K562 (cell line): ENCODE measurements around the gene CTRL. TPM values are rescaled to one million over a fixed set of nuclear protein-coding genes. Genes with fewer than 3 reads are reported as not detected.

ENCODE experiments used
- ATAC-seq: fragments of 200-7000 bp; cut with Tn5 transposase; 3 replicates; pipeline ENCODE4 v1.9.1; 2020; ENCODE audit warnings: moderate library complexity
- BruUV-seq: library from RNA; stranded (reverse); fragments of 400-500 nt; replicated peaks from 2 replicates; lab custom pipeline; 2021; lab: Mats Ljungman, UMichigan
- CTCF ChIA-PET: fragments of 300-600 bp; formaldehyde crosslinking; extraction: SDS; loops from one replicate; lab custom pipeline; 2021; ENCODE audit warnings: low intra/inter-chr PET ratio; lab: Yijun Ruan, JAX
- POLR2A ChIA-PET: fragments of 300-600, 350-650 bp; sonication (Branson Sonifier 250); formaldehyde crosslinking; extraction: SDS; loops from one replicate; lab custom pipeline; 2021; ENCODE audit warnings: antibody characterized with exemption, inconsistent platforms; lab: Yijun Ruan, JAX
- DNase-seq, 4 experiments: peaks; one replicate each; pipeline versions ENCODE4 v3.0.0 to v3.0.0-alpha.2; 2011 to 2018; ENCODE audit warnings: low spot score in 3 of 4, mixed read lengths in 3 of 4; ENCODE audit errors: extremely low read depth in 1 of 4
- FAIRE-seq: peaks from 2 replicates; lab custom pipeline; 2011; peaks lifted over from hg19 to GRCh38; lab: Jason Lieb, UNC
- H2AFZ ChIP-seq: 2 replicates; pipeline ENCODE4 v1.6.0; 2011; ENCODE audit warnings: low read depth, low read length, control low read depth, inconsistent platforms
- H3K27ac ChIP-seq: fragments of 200-600 bp; 3 replicates; pipeline ENCODE4 v1.8.0; 2011; ENCODE audit warnings: low read depth, mild to moderate bottlenecking, control low read depth, inconsistent platforms, low read length, moderate library complexity, mixed read lengths; ENCODE audit errors: extremely low read depth
- H3K27me3 ChIP-seq, 2 experiments: fragments of 300-600 bp in 1 of 2; 2 replicates in 1 of 2; 3 replicates in 1 of 2; pipeline versions ENCODE4 v1.6.0 to v1.8.0; 2011; ENCODE audit warnings: inconsistent platforms in 2 of 2, low read length in 2 of 2, mild to moderate bottlenecking in 1 of 2, mixed read lengths in 1 of 2, moderate library complexity in 1 of 2; ENCODE audit not compliant: control insufficient read depth in 2 of 2, insufficient read depth in 2 of 2
- H3K36me3 ChIP-seq: fragments of 300-600 bp; 3 replicates; pipeline ENCODE4 v1.8.0; 2011; ENCODE audit warnings: mild to moderate bottlenecking, low read length, inconsistent platforms; ENCODE audit not compliant: control insufficient read depth, insufficient read depth
- H3K4me1 ChIP-seq, 2 experiments: fragments of 200-600 bp in 1 of 2; replicated peaks in 1 of 2; 2 replicates in 1 of 2; 3 replicates in 1 of 2; pipeline versions ENCODE4 v1.5.1 to v1.8.0; 2011; ENCODE audit warnings: inconsistent platforms in 2 of 2, low read length in 2 of 2, mild to moderate bottlenecking in 1 of 2, mixed read lengths in 1 of 2, moderate library complexity in 1 of 2; ENCODE audit not compliant: control insufficient read depth in 2 of 2, insufficient read depth in 2 of 2
- H3K4me2 ChIP-seq: 2 replicates; pipeline ENCODE4 v1.6.1; 2011; ENCODE audit warnings: low read length, control low read depth, inconsistent platforms, mixed read lengths; ENCODE audit not compliant: insufficient read depth
- H3K4me3 ChIP-seq: fragments of 200-600 bp; sonication (generic), shearing (Covaris generic); 2 replicates; pipeline ENCODE4 v1.5.1; 2016; ENCODE audit warnings: control low read depth, inconsistent platforms
- H3K79me2 ChIP-seq: fragments of 200-600 bp; 3 replicates; pipeline ENCODE4 v1.8.0; 2011; ENCODE audit warnings: low read length, inconsistent platforms; ENCODE audit not compliant: control insufficient read depth, insufficient read depth
- H3K9ac ChIP-seq, 2 experiments: 2 replicates each; pipeline versions ENCODE4 v1.6.0 to v1.6.1; 2011; ENCODE audit warnings: low read depth in 2 of 2, low read length in 2 of 2, control low read depth in 1 of 2, inconsistent platforms in 1 of 2, mild to moderate bottlenecking in 1 of 2, mixed read lengths in 1 of 2; ENCODE audit not compliant: insufficient read depth in 1 of 2
- H3K9me1 ChIP-seq: one replicate; pipeline ENCODE4 v1.6.0; 2011; ENCODE audit warnings: inconsistent platforms, mild to moderate bottlenecking, low read length, moderate library complexity; ENCODE audit not compliant: control insufficient read depth, insufficient read depth
- H3K9me3 ChIP-seq: replicated peaks from 2 replicates; pipeline ENCODE4 v1.5.1; 2011; ENCODE audit warnings: low read depth, low read length, inconsistent platforms; ENCODE audit not compliant: control insufficient read depth, insufficient read depth
- H4K20me1 ChIP-seq: replicated peaks from 2 replicates; pipeline ENCODE4 v1.6.1; 2011; ENCODE audit warnings: low read length, inconsistent platforms, mixed read lengths; ENCODE audit not compliant: control insufficient read depth, insufficient read depth
- DLX4 ChIP-seq: fragments of 250-450 bp; sonication (Bioruptor Pico); IDR thresholded peaks from 2 replicates; pipeline ENCODE4 v1.6.1; 2021; ENCODE audit warnings: mild to moderate bottlenecking
- EP400 ChIP-seq: fragments of 450-650 bp; IDR thresholded peaks from 2 replicates; pipeline ENCODE4 v1.6.1; 2017; ENCODE audit warnings: antibody characterized with exemption, mild to moderate bottlenecking, moderate library complexity
- ESRRA ChIP-seq: fragments of 450-650 bp; IDR thresholded peaks from 2 replicates; pipeline ENCODE4 v1.6.1; 2014; ENCODE audit warnings: low read depth, mild to moderate bottlenecking, moderate library complexity, borderline replicate concordance
- FOXP4 ChIP-seq: sonication (generic); formaldehyde crosslinking; IDR thresholded peaks from 2 replicates; pipeline ENCODE4 v1.8.0; 2022; ENCODE audit warnings: mild to moderate bottlenecking, missing genetic modification reagents, borderline replicate concordance
- HIVEP1 ChIP-seq: fragments of 250-450 bp; sonication (Bioruptor Pico); IDR thresholded peaks from 2 replicates; pipeline ENCODE4 v1.4.0; 2020; ENCODE audit warnings: mild to moderate bottlenecking
- HNRNPLL ChIP-seq: fragments of 200-400 bp; formaldehyde crosslinking; IDR thresholded peaks from 2 replicates; pipeline ENCODE4 v1.6.1; 2017; ENCODE audit warnings: low read length, low read depth, mild to moderate bottlenecking; ENCODE audit not compliant: poor library complexity, severe bottlenecking
- KHSRP ChIP-seq: fragments of 450-650 bp; IDR thresholded peaks from 2 replicates; pipeline ENCODE4 v1.6.1; 2017
- NFE2 ChIP-seq: IDR thresholded peaks from 2 replicates; pipeline ENCODE4 v1.6.1; 2014; ENCODE audit warnings: antibody characterized with exemption, low read depth
- NFRKB ChIP-seq: fragments of 450-650 bp; IDR thresholded peaks from 2 replicates; pipeline ENCODE4 v1.6.1; 2016; ENCODE audit warnings: low read depth
- POLR2A ChIP-seq: fragments of 450-650 bp; conservative IDR thresholded peaks from 2 replicates; pipeline ENCODE4 v1.6.1; 2016
- RAD21 ChIP-seq, 2 experiments: fragments of 250-450 bp in 1 of 2; fragments of 450-650 bp in 1 of 2; sonication (Bioruptor Pico) in 1 of 2; formaldehyde crosslinking in 1 of 2; IDR thresholded peaks in 1 of 2; conservative IDR thresholded peaks in 1 of 2; 2 replicates each; pipeline versions ENCODE4 v1.4.0 to v1.8.0; 2020 to 2022; ENCODE audit warnings: mild to moderate bottlenecking in 2 of 2, moderate library complexity in 1 of 2
- SP1 ChIP-seq: sonication (generic); formaldehyde crosslinking; IDR thresholded peaks from 2 replicates; pipeline ENCODE4 v1.8.1; 2022; ENCODE audit warnings: mild to moderate bottlenecking, missing genetic modification reagents
- TBL1XR1 ChIP-seq, 2 experiments: IDR thresholded peaks; 2 replicates each; pipeline ENCODE4 v1.6.1; 2012; ENCODE audit warnings: improper control_type of control experiment in 2 of 2, low read length in 2 of 2, mild to moderate bottlenecking in 1 of 2
- TFAM ChIP-seq: fragments of 250-450 bp; sonication (Bioruptor Pico); conservative IDR thresholded peaks from 2 replicates; pipeline ENCODE4 v1.5.0; 2021; ENCODE audit warnings: mild to moderate bottlenecking, moderate library complexity
- ZNF282 ChIP-seq: sonication (generic); formaldehyde crosslinking; IDR thresholded peaks from 2 replicates; pipeline ENCODE4 v1.8.1; 2023; ENCODE audit warnings: missing genetic modification reagents
- ZNF583 ChIP-seq: fragments of 250-450 bp; sonication (Bioruptor Pico); IDR thresholded peaks from 2 replicates; pipeline ENCODE4 v1.4.0; 2020
- ZZZ3 ChIP-seq: fragments of 450-650 bp; IDR thresholded peaks from 2 replicates; pipeline ENCODE4 v1.6.1; 2016; ENCODE audit warnings: antibody characterized with exemption, mild to moderate bottlenecking, moderate library complexity
- WGBS: fragments of 100-300 bp; shearing (Covaris generic); methylation state at CpG from one replicate; pipeline ENCODE4 v1.1.6; 2016; ENCODE audit warnings: low coverage, mixed read lengths; ENCODE audit not compliant: insufficient coverage; ENCODE audit errors: missing lambda C conversion rate; 5-methylcytosine and 5-hydroxymethylcytosine counted together
- in situ Hi-C: fragments of 300-500 bp; cut with MboI; formaldehyde crosslinking; loops from 4 replicates; pipeline ENCODE4 v1.15.0; 2018; ENCODE audit warnings: inconsistent platforms, mixed read lengths
- intact Hi-C: fragments of 100-400 bp; cut with micrococcal nuclease; formaldehyde crosslinking; loops from 2 replicates; pipeline ENCODE4 v1.14.2; 2022
- polyA plus RNA-seq, 8 experiments: library from polyadenylated mRNA; depleted of rRNA in 4 of 8; stranded (reverse) in 5 of 8; unstranded in 3 of 8; fragments of >200 nt; fragmentation: Nextera tagmentation in 2 of 8; fragmentation: Illumina TruSeq in 1 of 8; extraction: Ambion mirVana in 2 of 8; extraction: Trizol in 1 of 8; gene quantifications; 2 replicates each; pipeline versions ENCODE4 v1.2.1 to v1.2.3, GENCODE V29; 2011 to 2014; ENCODE audit warnings: inconsistent platforms in 1 of 8, missing spikeins in 1 of 8
- total RNA-seq, 7 experiments: library from RNA; depleted of rRNA in 6 of 7; stranded (reverse); fragments of >200 nt in 6 of 7; fragmentation: Illumina TruSeq in 2 of 7; extraction: Trizol in 2 of 7; gene quantifications; 2 replicates each; pipeline versions ENCODE4 v1.2.1 to v1.2.3, GENCODE V29; 2011 to 2021; ENCODE audit warnings: low replicate concordance in 1 of 7

CTRL gene
- total and polyA plus RNA-seq, 9 of the 15 experiments (the other 6 are each of a cell fraction or from before 2014, with no cell fraction given) = 1.4 to 5.6 (median 2.5) TPM

- TF ChIP-seq HNRNPLL = peak; percentile 39
- no peak for TF ChIP-seq POLR2A
- 0 out of 2 replicates have a peak, but pooled peaks have one; percentile 3 for TF ChIP-seq EP400
- no peak for TF ChIP-seq NFE2
- peak; percentile 49; the same call in 1 of the 2 replicates for TF ChIP-seq SP1 (CRISPR knock-in tag)
- no peak for TF ChIP-seq RAD21 (CRISPR knock-in tag; conservative IDR thresholded peaks at IDR 0.05 in 1 of 2, IDR thresholded peaks at IDR 0.05 in 1 of 2)
- no peak for TF ChIP-seq HIVEP1 (CRISPR knock-in tag)
- no peak for TF ChIP-seq DLX4 (CRISPR knock-in tag)
Measured at GRCh38 chr16:67893743-67894399, 37.8 kb downstream of the CTRL start (continued).

GRCh38 chr16:67892899-67893742 is 38.5 kb downstream of the CTRL start, which contains the start of gene PSKH1:
PSKH1 (plus strand) TSS chr16:67893254; CDS start chr16:67908750, 15,496 bp downstream.
- BruUV-seq = no TSS peak
- 0 out of 2 replicates have a peak, but pooled peaks cover 7% of the 10 kb centered on the region for H4K20me1 ChIP-seq
- no peaks in the 10 kb centered on the region for H3K9me1 ChIP-seq
- peaks cover 47% of the 10 kb centered on the region for H3K79me2 ChIP-seq
- intact Hi-C loops (loop anchor here (2.0 kb wide), 1 partner anchor 46 kb away; the partner anchor contains the start of genes CENPT and NUTF2), in situ Hi-C loops (no loop called here)
- POLR2A ChIA-PET = interaction anchor here (0.6 to 1.6 kb wide), 5 partner anchors 12 to 41 kb away, joined by 3 to 5 read pairs (median 3); partner anchors contain the start of gene CTRL
- DNase-seq (peak; percentile 97 to 99 (median 97)), ATAC-seq (peak; percentile 95), FAIRE-seq (peak; percentile 89)
- 0% methylated on average over 49 of the region's 90 CpGs for WGBS
- H3K27ac ChIP-seq = peak within 1 kb of the TSS; percentile 91
- peak within 1 kb of the TSS; percentile 95 for H3K4me3 ChIP-seq
- H3K9ac ChIP-seq = peak within 1 kb of the TSS; percentile 95 to 100
- peak within 1 kb of the TSS; percentile 86 for H2AFZ ChIP-seq
- H3K9me3 ChIP-seq = no peaks in the 10 kb centered on the region
- 0 out of 3 replicates have a peak, but pooled peaks cover 3% of the 10 kb centered on the region for H3K36me3 ChIP-seq
- peaks cover 8 to 26% of the 10 kb centered on the region in 2 experiments; a peak in 4 of 5 replicates for H3K4me1 ChIP-seq
- H3K27me3 ChIP-seq = no peaks in the 10 kb centered on the region
- CTCF ChIA-PET = interaction anchor here (0.8 kb wide), 1 partner anchor 77 kb away, joined by 3 read pairs; no protein-coding TSS in a partner anchor
- H3K4me2 ChIP-seq = peak within 1 kb of the TSS; percentile 92
- TF ChIP-seq ESRRA (peak; percentile 49; the same call in 1 of the 2 replicates), KHSRP (peak; percentile 39; the same call in 1 of the 2 replicates), ZNF583 (CRISPR knock-in tag) (peak; percentile 11; the same call in 1 of the 2 replicates), TFAM (CRISPR knock-in tag) (no peak), ZZZ3 (no peak), TBL1XR1 (IDR thresholded peaks at IDR 0.05; ENCODE audit: low read length in 2 of 2) (peak in 1 of 2 experiments; percentile 51; a peak in 1 of 4 replicates), ZNF282 (0 out of 2 replicates have a peak, but pooled peaks have one; percentile 54), NFRKB (peak; percentile 28; the same call in 1 of the 2 replicates), FOXP4 (CRISPR knock-in tag) (0 out of 2 replicates have a peak, but pooled peaks have one; percentile 32)
